GM21786 (cell line): ENCODE measurements around the gene NRG3.

Experiments used
- ATAC-seq: cut with Tn5 transposase; IDR thresholded peaks from one replicate; pipeline ENCODE4 v1.9.1; 2021; ENCODE audit not compliant: unreplicated experiment

Gene NRG3

GRCh38 chr10:82874671-82875070, 999.7 kb downstream of the NRG3 start:
- ATAC-seq: no peak

- ATAC-seq: no peak
These were observed 1005.8 kb downstream of the NRG3 start for GRCh38 chr10:82880776-82881290.

GRCh38 chr10:82882722-82883121, 1007.7 kb downstream of the NRG3 start:
- no peak for ATAC-seq

GRCh38 chr10:82883603-82884002, 1008.6 kb downstream of the NRG3 start:
- ATAC-seq: no peak

GRCh38 chr10:82887488-82887887, 1012.5 kb downstream of the NRG3 start:
- ATAC-seq: no peak

GRCh38 chr10:82888809-82889455, 1013.9 kb downstream of the NRG3 start:
- ATAC-seq: no peak

GRCh38 chr10:82889728-82890127, 1014.7 kb downstream of the NRG3 start:
- no peak for ATAC-seq

GRCh38 chr10:82890573-82890972, 1015.6 kb downstream of the NRG3 start:
- ATAC-seq: no peak

GRCh38 chr10:82908096-82908495, 1033.1 kb downstream of the NRG3 start:
- no peak for ATAC-seq

- ATAC-seq: no peak
These were observed 1033.8 kb downstream of the NRG3 start for GRCh38 chr10:82908751-82909150.

GRCh38 chr10:82910301-82910700, 1035.3 kb downstream of the NRG3 start:
- ATAC-seq: no peak

GRCh38 chr10:82914655-82915136, 1039.7 kb downstream of the NRG3 start:
- peak; percentile 63 for ATAC-seq

GRCh38 chr10:82916941-82917340, 1041.9 kb downstream of the NRG3 start:
- ATAC-seq: no peak

GRCh38 chr10:82918022-82918421, 1043.0 kb downstream of the NRG3 start:
- no peak for ATAC-seq

GRCh38 chr10:82922046-82922445, 1047.1 kb downstream of the NRG3 start:
- peak; percentile 68 for ATAC-seq

GRCh38 chr10:82922755-82923154, 1047.8 kb downstream of the NRG3 start:
- no peak for ATAC-seq

GRCh38 chr10:82924711-82925110, 1049.7 kb downstream of the NRG3 start:
- ATAC-seq: no peak

- peak; percentile 60 for ATAC-seq
These were observed 1050.6 kb downstream of the NRG3 start for GRCh38 chr10:82925547-82925946.

GRCh38 chr10:82932451-82932850, 1057.5 kb downstream of the NRG3 start:
- ATAC-seq: no peak

- ATAC-seq: no peak
These were observed 1059.4 kb downstream of the NRG3 start for GRCh38 chr10:82934429-82934828.

- no peak for ATAC-seq
These were observed 1060.0 kb downstream of the NRG3 start for GRCh38 chr10:82934947-82935346.

GRCh38 chr10:82938331-82938730, 1063.3 kb downstream of the NRG3 start:
- no peak for ATAC-seq
